SK-N-SH (cell line): ENCODE data around the gene SAYSD1.

ENCODE experiments used
- CTCF ChIP-seq: fragments of 200-600 bp; sonication (generic); IDR thresholded peaks from 2 replicates; pipeline ENCODE4 v1.6.1; 2017; ENCODE audit warnings: antibody characterized with exemption, mild to moderate bottlenecking, moderate library complexity
- EP300 ChIP-seq, 2 experiments: IDR thresholded peaks; 2 replicates each; pipeline versions ENCODE4 v1.4.0 to v1.6.1; 2012; ENCODE audit warnings: borderline replicate concordance in 1 of 2, low read depth in 1 of 2, low read length in 1 of 2
- RAD21 ChIP-seq: IDR thresholded peaks from 2 replicates; pipeline ENCODE4 v1.6.1; 2012; ENCODE audit warnings: mild to moderate bottlenecking, low read length
- RCOR1 ChIP-seq: fragments of 150-350 bp; IDR thresholded peaks from 2 replicates; pipeline ENCODE4 v1.6.1; 2017; ENCODE audit warnings: antibody characterized with exemption, low read length
- RFX5 ChIP-seq: IDR thresholded peaks from 2 replicates; pipeline ENCODE4 v1.6.1; 2012; ENCODE audit warnings: mild to moderate bottlenecking, improper control_type of control experiment, low read length
- SIN3A ChIP-seq: IDR thresholded peaks from 2 replicates; pipeline ENCODE4 v1.6.1; 2012; ENCODE audit warnings: low read depth, mild to moderate bottlenecking, low read length, moderate library complexity, borderline replicate concordance

- TF ChIP-seq RAD21 (no peak), CTCF (no peak), EP300 (IDR thresholded peaks at IDR 0.05; ENCODE audit: borderline replicate concordance in 1 of 2, low read depth in 1 of 2, low read length in 1 of 2) (no peak), SIN3A (no peak), RCOR1 (no peak), RFX5 (no peak)
Observed at GRCh38 chr6:39128106-39128505, 13.1 kb upstream of the SAYSD1 start.
